ENCODE results near the gene MMUT. TPM values are rescaled to one million over a fixed set of nuclear protein-coding genes. Genes with fewer than 3 reads are reported as not detected.

The MMUT gene
- total and polyA plus RNA-seq, 4 donors = 42.3 to 54.2 (median 45.3) TPM

- Histone ChIP-seq H3K9ac (ENCODE audit: low read depth in 1 of 2, low read length in 2 of 2) (no peak overlapping the region), H3K9me3 (ENCODE audit: control insufficient read depth in 4 of 4, low read length in 3 of 4) (no peaks in the 10 kb centered on the region), H3K36me3 (ENCODE audit: control insufficient read depth in 4 of 4, insufficient read depth in 3 of 4, low read depth in 1 of 4, low read length in 3 of 4) (peaks cover 7 to 69% (median 54%) of the 10 kb centered on the region in 4 donors), H3K27me3 (ENCODE audit: control insufficient read depth in 4 of 4, insufficient read depth in 4 of 4, low read length in 3 of 4) (no peaks in the 10 kb centered on the region), H3K4me3 (ENCODE audit: low read depth in 1 of 3, low read length in 3 of 3) (no peak overlapping the region), H3K27ac (ENCODE audit: low read depth in 1 of 2, low read length in 2 of 2) (no peak overlapping the region), H3K4me1 (ENCODE audit: control insufficient read depth in 4 of 4, insufficient read depth in 4 of 4, low read length in 3 of 4) (no peaks in the 10 kb centered on the region)
- DNase-seq (ENCODE audit: low spot score) = no peak
- WGBS = 96% methylated on average over 1 of the region's 1 CpG
- TF ChIP-seq, protein P1, sequence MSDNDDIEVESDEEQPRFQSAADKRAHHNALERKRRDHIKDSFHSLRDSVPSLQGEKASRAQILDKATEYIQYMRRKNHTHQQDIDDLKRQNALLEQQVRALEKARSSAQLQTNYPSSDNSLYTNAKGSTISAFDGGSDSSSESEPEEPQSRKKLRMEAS (IDR thresholded peaks at IDR 0.05) = no peak
- no peak for TF ChIP-seq FOXA1 (IDR thresholded peaks at IDR 0.05)
- TF ChIP-seq, protein P2, sequence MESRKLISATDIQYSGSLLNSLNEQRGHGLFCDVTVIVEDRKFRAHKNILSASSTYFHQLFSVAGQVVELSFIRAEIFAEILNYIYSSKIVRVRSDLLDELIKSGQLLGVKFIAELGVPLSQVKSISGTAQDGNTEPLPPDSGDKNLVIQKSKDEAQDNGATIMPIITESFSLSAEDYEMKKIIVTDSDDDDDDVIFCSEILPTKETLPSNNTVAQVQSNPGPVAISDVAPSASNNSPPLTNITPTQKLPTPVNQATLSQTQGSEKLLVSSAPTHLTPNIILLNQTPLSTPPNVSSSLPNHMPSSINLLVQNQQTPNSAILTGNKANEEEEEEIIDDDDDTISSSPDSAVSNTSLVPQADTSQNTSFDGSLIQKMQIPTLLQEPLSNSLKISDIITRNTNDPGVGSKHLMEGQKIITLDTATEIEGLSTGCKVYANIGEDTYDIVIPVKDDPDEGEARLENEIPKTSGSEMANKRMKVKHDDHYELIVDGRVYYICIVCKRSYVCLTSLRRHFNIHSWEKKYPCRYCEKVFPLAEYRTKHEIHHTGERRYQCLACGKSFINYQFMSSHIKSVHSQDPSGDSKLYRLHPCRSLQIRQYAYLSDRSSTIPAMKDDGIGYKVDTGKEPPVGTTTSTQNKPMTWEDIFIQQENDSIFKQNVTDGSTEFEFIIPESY (IDR thresholded peaks at IDR 0.05) = no peak
- no peak for TF ChIP-seq GABPA (IDR thresholded peaks at IDR 0.05 in 1 of 2, conservative IDR thresholded peaks at IDR 0.05 in 1 of 2)
- TF ChIP-seq TAF1 (conservative IDR thresholded peaks at IDR 0.05) = no peak
- no peak for TF ChIP-seq ATF3 (IDR thresholded peaks at IDR 0.05)
- no peak for TF ChIP-seq HNF4G (IDR thresholded peaks at IDR 0.05)
- TF ChIP-seq, protein P3, sequence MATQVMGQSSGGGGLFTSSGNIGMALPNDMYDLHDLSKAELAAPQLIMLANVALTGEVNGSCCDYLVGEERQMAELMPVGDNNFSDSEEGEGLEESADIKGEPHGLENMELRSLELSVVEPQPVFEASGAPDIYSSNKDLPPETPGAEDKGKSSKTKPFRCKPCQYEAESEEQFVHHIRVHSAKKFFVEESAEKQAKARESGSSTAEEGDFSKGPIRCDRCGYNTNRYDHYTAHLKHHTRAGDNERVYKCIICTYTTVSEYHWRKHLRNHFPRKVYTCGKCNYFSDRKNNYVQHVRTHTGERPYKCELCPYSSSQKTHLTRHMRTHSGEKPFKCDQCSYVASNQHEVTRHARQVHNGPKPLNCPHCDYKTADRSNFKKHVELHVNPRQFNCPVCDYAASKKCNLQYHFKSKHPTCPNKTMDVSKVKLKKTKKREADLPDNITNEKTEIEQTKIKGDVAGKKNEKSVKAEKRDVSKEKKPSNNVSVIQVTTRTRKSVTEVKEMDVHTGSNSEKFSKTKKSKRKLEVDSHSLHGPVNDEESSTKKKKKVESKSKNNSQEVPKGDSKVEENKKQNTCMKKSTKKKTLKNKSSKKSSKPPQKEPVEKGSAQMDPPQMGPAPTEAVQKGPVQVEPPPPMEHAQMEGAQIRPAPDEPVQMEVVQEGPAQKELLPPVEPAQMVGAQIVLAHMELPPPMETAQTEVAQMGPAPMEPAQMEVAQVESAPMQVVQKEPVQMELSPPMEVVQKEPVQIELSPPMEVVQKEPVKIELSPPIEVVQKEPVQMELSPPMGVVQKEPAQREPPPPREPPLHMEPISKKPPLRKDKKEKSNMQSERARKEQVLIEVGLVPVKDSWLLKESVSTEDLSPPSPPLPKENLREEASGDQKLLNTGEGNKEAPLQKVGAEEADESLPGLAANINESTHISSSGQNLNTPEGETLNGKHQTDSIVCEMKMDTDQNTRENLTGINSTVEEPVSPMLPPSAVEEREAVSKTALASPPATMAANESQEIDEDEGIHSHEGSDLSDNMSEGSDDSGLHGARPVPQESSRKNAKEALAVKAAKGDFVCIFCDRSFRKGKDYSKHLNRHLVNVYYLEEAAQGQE (IDR thresholded peaks at IDR 0.05) = no peak
- TF ChIP-seq JUND (IDR thresholded peaks at IDR 0.05) = no peak
- no peak for TF ChIP-seq SP1 (IDR thresholded peaks at IDR 0.05)
- TF ChIP-seq HNF4A (conservative IDR thresholded peaks at IDR 0.05) = no peak
- TF ChIP-seq NR2F2 (IDR thresholded peaks at IDR 0.05) = no peak
- no peak for TF ChIP-seq RXRA (IDR thresholded peaks at IDR 0.05)
- TF ChIP-seq CTCF (IDR thresholded peaks at IDR 0.05; ENCODE audit: low read depth, low read length, missing input control) = no peak
Observed at GRCh38 chr6:49430866-49431265, 32.2 kb downstream of the MMUT start.

DNA sequence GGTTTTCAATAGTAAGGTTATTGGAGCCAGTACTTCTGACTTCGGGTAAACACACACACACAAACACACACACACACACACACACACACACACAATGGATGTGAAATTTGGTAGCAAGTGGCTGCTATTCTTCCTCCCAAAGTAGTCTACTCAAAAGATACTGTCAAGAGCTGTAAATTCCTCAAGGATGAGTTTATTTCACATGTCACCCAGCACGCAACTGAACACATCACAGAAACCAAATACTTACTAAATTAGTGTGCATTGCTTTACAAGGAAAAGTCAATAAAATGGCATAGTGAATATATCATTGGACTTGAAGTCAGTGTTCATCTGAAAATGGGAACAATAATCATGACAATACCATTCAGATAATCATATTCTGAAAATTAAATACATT, 32.9 kb downstream of the MMUT start:
- 92% methylated on average over 2 of the region's 2 CpGs for WGBS
- Histone ChIP-seq H3K4me3 (ENCODE audit: low read depth in 1 of 3, low read length in 3 of 3) (no peak overlapping the region), H3K9ac (ENCODE audit: low read depth in 1 of 2, low read length in 2 of 2) (no peak overlapping the region), H3K27ac (ENCODE audit: low read depth in 1 of 2, low read length in 2 of 2) (no peak overlapping the region), H3K9me3 (ENCODE audit: control insufficient read depth in 4 of 4, low read length in 3 of 4) (no peaks in the 10 kb centered on the region), H3K4me1 (ENCODE audit: control insufficient read depth in 4 of 4, insufficient read depth in 4 of 4, low read length in 3 of 4) (no peaks in the 10 kb centered on the region), H3K36me3 (ENCODE audit: control insufficient read depth in 4 of 4, insufficient read depth in 3 of 4, low read depth in 1 of 4, low read length in 3 of 4) (peaks cover 7 to 62% (median 47%) of the 10 kb centered on the region in 4 donors), H3K27me3 (ENCODE audit: control insufficient read depth in 4 of 4, insufficient read depth in 4 of 4, low read length in 3 of 4) (no peaks in the 10 kb centered on the region)
- DNase-seq (ENCODE audit: low spot score) = no peak
- TF ChIP-seq, protein P3 (IDR thresholded peaks at IDR 0.05) = no peak
- TF ChIP-seq, protein P1 (IDR thresholded peaks at IDR 0.05) = no peak
- TF ChIP-seq RAD21 (IDR thresholded peaks at IDR 0.05) (no peak), SP1 (IDR thresholded peaks at IDR 0.05) (no peak), CTCF (IDR thresholded peaks at IDR 0.05; ENCODE audit: low read depth, low read length, missing input control) (no peak), RXRA (IDR thresholded peaks at IDR 0.05) (no peak)

Measured in liver (tissue), 9 donors.